ENCODE data around the gene SIAH1.
"Not testable (repeated sequence)": the region's sequence is repeated elsewhere in the genome, so short reads cannot be mapped to it uniquely, and the experiment has no call there.

The SIAH1 gene

GRCh38 chr16:48392407-48392806 is 7.2 kb upstream of the SIAH1 start:
- DNase-seq: no peak

GRCh38 chr16:48386559-48387312 is 1.5 kb upstream of the SIAH1 start:
- no peak for DNase-seq

- DNase-seq: peak; percentile 57
Observed at GRCh38 chr16:48384520-48385252, 527 bp downstream of the SIAH1 start.

- no peak for DNase-seq
Observed at GRCh38 chr16:48383877-48384519, 1.2 kb downstream of the SIAH1 start.

GRCh38 chr16:48383009-48383876 is 2.0 kb downstream of the SIAH1 start:
- no peak for DNase-seq

- DNase-seq: no peak
Observed at GRCh38 chr16:48382131-48382530, 3.1 kb downstream of the SIAH1 start.

GRCh38 chr16:48381201-48381600 is 4.0 kb downstream of the SIAH1 start:
- DNase-seq: no peak

- DNase-seq: no peak
Observed at GRCh38 chr16:48378836-48379235, 6.4 kb downstream of the SIAH1 start.

GRCh38 chr16:48378276-48378675 is 6.9 kb downstream of the SIAH1 start:
- DNase-seq: no peak

GRCh38 chr16:48377301-48377700 is 7.9 kb downstream of the SIAH1 start:
- DNase-seq: not testable (repeated sequence)

- no peak for DNase-seq
Observed at GRCh38 chr16:48374255-48374654, 11.0 kb downstream of the SIAH1 start.

- DNase-seq: no peak
Observed at GRCh38 chr16:48373258-48374029, 11.8 kb downstream of the SIAH1 start.

- no peak for DNase-seq
Observed at GRCh38 chr16:48372744-48373143, 12.5 kb downstream of the SIAH1 start.

GRCh38 chr16:48371393-48371780 is 13.8 kb downstream of the SIAH1 start:
- no peak for DNase-seq

GRCh38 chr16:48370668-48371392 is 14.4 kb downstream of the SIAH1 start:
- peak; percentile 10 for DNase-seq

- DNase-seq: no peak
Observed at GRCh38 chr16:48370229-48370628, 15.0 kb downstream of the SIAH1 start.

GRCh38 chr16:48369765-48370164 is 15.4 kb downstream of the SIAH1 start:
- DNase-seq: no peak

- no peak for DNase-seq
Observed at GRCh38 chr16:48367441-48368049, 17.7 kb downstream of the SIAH1 start.

- DNase-seq: peak; percentile 8
Observed at GRCh38 chr16:48366165-48367093, 18.8 kb downstream of the SIAH1 start.
